GM18868 (cell line): Measurements from ENCODE around the gene SLC29A3.
"Not testable (repeated sequence)": the region's sequence is repeated elsewhere in the genome, so short reads cannot be mapped to it uniquely, and the experiment has no call there.

Experiments
- ATAC-seq: cut with Tn5 transposase; IDR thresholded peaks from one replicate; pipeline ENCODE4 v1.9.1; 2021; ENCODE audit warnings: mild to moderate bottlenecking, moderate library complexity; ENCODE audit not compliant: unreplicated experiment

The SLC29A3 gene

DNA sequence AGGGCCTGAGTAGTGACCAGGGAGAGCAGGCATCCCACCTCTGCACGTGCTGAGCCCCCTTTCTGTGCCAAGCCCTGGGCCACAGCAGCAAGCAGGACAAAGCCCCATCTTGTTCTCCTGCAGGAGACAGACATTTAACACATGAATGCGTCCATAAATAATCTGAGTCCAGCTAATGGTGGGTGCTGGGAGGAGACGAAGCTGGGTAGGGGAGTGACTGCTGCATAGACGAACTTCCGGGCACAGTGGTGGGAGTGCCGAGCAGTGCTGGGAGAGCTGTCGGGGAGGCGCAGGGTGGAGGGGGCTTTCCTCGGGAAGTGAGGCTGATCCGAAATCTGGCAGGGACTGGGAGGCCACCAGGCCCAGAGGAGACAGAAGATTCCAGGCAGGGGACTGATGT is 35.2 kb upstream of the SLC29A3 start:
- no peak for ATAC-seq

DNA sequence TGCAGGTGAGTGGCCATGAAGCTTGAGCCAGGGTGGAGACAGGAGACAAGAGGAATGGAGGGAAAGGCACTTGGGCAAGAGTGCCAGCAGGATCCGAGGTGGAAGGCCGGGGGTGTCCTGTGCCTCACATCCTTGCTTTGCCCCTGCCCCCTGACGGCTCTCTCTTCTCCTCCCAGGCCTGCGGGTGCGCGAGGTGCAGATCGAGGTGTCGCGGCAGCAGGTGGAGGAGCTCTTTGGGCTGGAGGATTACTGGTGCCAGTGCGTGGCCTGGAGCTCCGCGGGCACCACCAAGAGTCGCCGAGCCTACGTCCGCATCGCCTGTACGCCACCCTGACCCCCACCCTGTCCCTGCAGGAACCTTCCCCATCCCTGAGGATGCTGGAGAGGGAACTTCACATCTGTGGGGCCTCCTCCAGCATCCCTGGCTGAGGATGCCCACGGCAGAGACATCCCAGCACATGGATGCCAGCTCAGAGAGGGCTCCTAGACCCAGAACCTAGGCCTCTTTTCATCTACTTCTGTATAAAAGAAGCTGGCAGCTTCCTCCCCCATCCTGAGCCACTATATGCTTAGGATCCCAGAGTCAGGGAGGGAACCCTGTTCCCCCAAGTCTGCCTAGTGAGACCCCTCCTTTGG is 34.4 kb upstream of the SLC29A3 start:
- no peak for ATAC-seq

DNA sequence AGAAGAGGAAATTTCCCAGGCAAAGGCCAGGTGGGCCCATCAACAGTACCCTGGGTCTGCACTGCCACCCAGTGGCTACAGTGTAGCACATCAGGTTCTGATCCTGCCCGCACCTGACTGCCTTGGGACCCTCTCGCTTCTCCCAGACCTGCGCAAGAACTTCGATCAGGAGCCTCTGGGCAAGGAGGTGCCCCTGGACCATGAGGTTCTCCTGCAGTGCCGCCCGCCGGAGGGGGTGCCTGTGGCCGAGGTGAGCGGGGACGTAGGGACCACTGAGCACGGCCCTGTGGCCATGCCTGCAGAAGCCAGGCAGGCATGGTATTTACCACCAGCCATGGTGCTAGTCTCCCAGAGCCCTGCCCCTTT is 33.9 kb upstream of the SLC29A3 start:
- no peak for ATAC-seq

DNA sequence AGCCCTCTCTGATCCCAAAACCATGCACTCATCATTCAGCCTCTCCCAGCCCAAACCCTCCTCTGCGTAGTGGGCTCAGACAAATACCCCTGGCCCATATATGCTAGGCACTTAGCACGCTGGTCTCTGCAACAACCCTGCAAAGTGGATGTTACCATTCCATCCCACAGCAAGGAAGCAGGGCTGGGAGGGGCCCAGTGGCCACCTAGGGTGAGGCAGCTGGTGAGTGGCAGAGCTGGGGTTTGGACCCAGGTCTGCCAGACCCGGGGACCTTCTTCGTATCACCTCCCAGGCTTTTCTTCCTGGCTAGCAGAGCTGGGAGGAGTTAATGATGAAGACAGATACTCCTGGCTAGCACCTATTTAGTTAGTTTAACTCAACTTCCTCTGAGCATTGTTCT is 33.1 kb upstream of the SLC29A3 start:
- no peak for ATAC-seq

DNA sequence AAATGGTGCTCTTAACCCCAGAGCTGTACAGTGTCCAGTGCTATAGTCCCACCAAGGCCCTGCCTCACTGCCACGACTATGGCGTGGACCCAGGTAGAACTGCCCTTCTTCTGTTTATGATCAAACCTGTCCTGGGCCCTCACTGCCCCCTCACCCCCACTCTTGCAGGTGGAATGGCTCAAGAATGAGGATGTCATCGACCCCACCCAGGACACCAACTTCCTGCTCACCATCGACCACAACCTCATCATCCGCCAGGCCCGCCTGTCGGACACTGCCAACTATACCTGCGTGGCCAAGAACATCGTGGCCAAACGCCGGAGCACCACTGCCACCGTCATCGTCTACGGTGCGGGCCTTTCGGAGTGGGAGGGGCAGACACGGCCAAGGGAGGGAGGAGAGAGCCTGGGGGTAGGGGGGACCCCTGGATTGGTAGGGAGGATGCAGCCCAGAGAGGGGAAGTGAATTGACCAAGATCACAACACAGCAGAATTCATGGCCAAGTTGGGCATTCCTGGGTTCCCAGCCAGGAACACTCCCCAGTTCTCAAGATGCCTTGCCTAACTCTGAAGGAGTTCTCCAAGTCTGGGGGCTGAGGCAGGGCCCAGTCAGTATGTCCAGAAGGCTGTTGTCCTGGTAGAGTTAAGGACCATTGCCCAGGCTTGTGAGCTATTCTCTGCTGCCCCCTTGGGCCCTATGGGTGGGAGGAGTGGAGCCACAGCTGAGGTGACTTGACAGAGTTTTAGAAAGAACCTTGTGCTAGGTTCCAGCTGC is 32.4 kb upstream of the SLC29A3 start:
- ATAC-seq = no peak

DNA sequence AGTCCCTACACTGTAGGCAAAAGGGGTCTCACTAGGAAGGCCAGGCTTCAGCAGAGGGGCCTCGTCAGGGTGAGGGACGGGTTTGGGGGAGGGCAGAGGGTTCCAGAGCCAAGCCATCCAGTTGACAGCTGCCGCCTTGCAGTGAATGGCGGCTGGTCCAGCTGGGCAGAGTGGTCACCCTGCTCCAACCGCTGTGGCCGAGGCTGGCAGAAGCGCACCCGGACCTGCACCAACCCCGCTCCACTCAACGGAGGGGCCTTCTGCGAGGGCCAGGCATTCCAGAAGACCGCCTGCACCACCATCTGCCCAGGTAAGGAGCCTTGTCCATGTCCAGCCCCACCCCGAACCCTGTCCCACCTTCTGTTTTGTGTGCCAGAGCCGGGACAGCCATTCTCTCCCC is 31.6 kb upstream of the SLC29A3 start:
- ATAC-seq = no peak

DNA sequence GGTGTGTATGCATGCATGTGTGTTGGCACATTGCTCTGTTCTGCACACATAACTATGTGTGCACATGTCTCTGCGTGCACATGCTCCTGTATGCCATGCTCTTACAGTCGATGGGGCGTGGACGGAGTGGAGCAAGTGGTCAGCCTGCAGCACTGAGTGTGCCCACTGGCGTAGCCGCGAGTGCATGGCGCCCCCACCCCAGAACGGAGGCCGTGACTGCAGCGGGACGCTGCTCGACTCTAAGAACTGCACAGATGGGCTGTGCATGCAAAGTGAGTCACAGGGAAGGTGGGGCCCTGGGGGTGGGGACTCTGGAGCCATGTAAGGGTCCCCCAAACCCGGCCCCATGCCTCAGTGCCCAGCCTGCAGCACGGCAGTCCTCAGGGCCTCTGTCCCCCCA is 30.6 kb upstream of the SLC29A3 start:
- ATAC-seq = no peak

DNA sequence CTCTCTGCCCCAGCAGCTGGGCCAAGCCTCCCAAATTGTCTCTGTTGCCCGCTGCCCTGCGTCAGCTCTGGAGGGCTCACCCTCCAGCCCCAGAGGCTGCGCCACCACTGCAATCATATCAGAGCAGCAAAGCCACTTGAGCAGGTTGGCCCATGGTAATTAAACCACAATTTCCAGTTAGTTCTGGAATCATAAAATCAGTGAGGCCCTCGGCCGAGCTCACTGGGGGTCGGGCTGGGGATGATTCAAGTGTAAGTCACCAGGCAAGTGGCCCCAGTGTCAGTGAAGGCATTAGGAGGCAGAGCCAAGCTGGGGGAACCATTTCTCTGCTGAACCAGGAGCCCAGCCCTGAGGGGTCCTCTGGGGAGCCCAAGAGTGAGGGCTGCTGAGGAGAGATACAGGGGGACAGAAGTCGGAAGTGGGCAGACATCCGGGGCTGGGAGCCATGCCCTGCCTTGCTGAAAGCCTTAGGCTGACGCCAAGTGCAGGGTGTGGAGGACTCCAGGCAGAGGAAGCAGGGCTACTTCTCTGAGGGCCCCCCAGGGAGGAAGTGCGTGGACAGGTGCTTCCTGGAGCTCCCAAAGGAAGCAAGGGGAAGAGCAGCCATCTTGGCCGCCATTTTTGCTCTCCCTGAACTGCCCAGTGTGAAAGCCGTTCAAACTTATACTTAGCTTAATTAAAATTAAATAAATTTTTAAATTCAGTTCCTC is 29.5 kb upstream of the SLC29A3 start:
- no peak for ATAC-seq

DNA sequence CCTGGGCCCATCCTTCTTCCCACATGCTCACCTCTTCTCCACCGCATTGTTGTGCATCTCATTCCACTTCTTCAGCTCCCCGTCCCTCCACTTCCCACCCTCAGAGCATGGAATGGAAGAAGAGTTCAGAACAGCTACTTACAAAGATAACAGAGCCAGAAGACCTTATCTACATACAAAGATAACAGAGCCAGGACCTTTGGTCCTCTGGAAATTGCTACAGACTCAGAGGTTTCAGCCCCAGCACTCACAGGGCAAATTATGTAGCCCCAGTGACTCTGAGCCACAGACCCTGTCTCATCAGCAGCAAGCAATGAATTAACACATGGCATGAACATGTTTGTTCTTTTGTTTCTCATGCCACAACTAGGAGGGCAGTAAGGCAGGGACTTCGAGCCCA is 28.7 kb upstream of the SLC29A3 start:
- no peak for ATAC-seq

DNA sequence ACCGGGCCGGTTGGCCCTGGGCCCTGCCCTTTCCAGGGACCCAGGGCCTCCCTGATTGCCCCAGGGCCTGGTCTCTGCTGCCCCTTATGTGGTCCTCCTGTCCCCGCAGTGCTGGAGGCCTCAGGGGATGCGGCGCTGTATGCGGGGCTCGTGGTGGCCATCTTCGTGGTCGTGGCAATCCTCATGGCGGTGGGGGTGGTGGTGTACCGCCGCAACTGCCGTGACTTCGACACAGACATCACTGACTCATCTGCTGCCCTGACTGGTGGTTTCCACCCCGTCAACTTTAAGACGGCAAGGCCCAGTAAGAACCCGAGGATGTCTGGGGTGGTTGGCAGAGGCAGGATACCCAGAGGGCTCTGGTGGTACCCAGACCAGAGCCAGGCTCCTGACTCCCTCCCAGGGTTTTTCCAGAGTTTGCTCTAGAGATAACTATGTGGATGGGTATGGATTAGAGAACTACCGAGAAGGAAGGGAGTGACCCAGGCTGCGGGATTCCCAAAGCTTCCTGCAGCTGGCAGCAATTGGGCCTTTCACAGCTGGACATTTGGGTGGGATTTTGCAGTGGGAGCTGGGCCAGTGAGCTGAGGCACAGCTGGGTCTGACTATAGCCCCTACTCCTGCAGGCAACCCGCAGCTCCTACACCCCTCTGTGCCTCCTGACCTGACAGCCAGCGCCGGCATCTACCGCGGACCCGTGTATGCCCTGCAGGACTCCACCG is 28.1 kb upstream of the SLC29A3 start:
- ATAC-seq = no peak

DNA sequence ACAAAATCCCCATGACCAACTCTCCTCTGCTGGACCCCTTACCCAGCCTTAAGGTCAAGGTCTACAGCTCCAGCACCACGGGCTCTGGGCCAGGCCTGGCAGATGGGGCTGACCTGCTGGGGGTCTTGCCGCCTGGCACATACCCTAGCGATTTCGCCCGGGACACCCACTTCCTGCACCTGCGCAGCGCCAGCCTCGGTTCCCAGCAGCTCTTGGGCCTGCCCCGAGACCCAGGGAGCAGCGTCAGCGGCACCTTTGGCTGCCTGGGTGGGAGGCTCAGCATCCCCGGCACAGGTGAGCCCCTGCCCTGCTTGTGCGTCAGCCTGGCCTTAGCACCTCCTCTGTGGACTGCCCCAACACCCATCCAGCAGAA is 27.5 kb upstream of the SLC29A3 start:
- ATAC-seq = no peak

DNA sequence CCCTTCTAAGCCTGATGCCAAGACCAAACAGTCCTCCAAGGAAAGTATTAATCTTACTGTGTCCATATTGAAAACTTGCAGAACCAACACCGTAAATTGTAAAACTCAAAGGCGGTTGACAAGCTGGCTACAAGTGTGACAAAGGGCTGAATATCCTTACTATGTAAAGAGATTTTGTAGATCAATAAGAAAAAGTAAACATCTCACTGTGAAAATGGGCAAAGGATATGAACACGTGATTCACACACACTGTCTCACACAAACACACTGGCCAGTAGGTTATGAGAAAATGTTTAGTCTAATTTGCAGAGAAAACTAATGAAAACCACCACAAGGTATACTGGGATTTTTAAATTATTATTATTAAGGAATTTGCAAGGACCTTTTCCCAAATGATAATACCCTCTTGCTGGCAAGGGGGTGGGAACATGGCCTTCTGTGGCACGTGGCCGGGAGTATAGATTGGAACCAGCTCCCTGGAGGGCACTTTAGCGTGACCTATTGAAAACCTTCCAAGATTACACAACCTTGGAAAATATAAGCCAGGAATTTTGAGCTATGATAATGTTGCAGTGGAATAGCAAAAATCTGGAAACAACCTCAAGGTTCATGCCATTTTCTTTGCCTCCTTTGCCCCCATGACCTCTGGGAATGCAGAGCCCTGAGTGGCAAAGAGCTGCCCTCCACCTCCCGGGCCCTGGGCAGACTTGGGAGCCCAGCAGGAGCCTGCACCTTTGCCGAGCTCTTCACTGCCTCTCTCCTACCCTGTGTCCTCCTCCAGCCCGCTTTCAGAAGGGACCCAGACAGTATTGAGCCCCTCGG is 26.2 kb upstream of the SLC29A3 start:
- ATAC-seq = no peak

DNA sequence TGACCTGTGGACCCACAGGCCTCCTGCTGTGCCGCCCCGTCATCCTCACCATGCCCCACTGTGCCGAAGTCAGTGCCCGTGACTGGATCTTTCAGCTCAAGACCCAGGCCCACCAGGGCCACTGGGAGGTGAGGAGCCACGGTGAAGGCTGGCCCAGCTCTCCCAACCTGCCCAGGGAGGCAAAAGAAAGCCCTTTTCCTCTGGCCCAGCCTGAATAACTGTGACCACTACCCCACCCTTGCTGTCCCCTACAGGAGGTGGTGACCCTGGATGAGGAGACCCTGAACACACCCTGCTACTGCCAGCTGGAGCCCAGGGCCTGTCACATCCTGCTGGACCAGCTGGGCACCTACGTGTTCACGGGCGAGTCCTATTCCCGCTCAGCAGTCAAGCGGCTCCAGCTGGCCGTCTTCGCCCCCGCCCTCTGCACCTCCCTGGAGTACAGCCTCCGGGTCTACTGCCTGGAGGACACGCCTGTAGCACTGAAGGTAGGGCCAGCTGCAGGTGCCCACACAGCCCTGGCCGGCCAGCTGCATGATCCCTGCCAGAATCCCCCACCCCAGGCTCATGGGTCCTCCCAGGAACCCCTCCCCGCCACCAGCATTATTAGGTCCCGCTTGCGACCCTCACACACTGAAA is 25.5 kb upstream of the SLC29A3 start:
- ATAC-seq = no peak

DNA sequence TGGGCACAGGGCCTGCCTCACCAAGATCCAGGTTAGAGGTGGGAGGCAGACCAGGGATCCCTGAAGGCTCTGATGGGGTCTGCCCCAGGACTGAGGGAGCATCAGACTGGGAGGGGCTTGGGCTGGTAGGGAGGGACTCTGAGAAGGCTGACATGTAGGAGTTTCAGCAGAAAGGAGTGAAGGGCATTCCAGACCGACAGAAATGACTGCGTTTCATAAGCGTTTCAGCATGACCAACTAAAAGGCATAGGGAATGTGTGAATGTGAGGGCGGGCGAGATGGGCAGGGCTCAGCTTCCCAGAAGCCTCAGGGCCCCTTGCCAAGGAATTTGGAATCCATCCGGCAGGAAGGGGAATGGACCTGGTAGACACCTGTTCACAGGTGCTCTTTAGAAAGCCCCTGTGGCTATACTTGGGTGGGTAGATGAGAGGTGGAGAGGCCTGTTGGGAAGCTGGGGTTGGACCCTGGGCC is 24.9 kb upstream of the SLC29A3 start:
- ATAC-seq = no peak

DNA sequence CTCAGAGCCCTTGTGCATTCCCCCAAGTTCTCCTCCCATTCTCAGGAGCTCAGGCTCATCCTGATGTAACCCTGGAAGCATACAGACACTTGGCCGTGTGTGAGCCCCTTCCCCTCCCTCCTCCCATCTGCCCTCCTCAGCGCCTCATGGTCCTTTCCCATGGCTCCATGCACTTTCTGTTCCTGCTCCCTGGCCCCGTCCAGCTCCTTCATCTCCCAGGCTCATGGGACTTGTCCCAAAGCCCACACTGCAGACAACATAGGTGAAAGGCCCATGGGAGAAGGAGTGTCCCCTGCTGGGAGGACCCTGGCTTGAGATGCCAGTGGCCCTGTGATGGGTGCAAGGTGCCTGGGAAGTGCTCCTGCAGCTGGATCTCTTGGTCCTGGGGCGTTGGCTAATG is 24.2 kb upstream of the SLC29A3 start:
- no peak for ATAC-seq

DNA sequence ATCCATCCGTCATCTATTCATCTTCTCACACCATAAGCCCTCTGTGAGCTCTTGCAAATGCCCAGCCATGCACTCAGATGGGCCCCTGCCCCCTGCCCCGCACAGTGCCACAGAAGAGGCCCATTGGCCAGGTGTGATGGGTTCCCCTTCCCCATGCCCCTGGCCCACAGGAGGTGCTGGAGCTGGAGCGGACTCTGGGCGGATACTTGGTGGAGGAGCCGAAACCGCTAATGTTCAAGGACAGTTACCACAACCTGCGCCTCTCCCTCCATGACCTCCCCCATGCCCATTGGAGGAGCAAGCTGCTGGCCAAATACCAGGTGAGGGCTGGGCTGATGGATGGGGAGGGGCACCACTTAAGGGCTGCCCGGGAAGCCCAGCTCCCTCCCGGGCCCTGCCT is 23.4 kb upstream of the SLC29A3 start:
- ATAC-seq = no peak

DNA sequence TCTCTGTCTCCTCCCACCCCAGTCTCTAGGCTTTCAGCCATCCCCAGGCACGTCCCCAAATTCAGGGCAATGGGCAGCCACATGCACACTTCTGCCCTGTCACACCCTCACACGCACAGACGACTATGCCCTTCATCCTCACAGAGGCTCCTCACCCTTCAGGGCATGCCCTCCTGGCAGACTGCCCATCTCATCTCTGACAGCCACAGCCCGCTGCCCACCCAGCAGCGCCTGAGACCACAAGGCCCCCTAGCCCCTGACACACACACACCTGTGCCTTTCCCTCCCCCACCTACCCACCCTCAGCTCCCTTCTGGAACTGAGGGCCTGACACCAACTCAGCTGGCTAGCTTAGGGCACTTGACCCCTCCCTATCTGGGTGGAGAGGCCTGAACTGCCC is 23.0 kb upstream of the SLC29A3 start:
- no peak for ATAC-seq

DNA sequence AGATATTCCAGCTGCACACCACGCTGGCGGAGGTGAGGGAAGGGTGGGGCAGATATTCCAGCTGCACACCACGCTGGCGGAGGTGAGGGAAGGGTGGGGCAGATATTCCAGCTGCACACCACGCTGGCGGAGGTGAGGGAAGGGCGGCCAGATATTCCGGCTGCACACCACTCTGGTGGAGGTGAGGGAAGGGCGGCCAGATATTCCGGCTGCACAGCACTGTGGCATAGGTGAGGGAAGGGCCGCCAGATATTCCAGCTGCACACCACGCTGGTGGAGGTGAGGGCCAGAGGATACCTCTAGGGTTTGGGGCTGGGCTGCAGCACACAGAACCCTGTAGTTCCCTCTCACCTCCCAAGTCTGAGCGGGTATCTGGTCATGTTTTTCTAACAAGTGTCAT is 22.2 kb upstream of the SLC29A3 start:
- not testable (repeated sequence) for ATAC-seq

DNA sequence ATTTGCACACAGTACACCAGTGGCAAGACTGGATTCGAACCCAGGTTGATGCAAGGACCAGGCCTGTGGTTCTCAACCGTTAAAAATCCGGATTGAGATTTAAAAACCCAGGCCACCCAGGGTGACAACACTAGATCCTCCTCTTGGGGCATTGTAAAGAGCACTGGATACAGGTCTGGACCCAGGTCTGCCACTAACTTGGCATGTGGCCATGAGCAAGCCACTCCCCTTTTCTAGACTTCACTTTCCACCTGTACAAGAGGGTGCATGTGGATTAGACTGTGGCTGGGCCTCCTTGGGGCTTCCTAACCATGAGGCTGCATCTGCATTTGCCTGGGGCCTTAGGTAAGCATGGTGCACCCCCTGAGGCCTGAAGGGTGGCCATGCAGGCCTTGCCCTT is 21.7 kb upstream of the SLC29A3 start:
- no peak for ATAC-seq

DNA sequence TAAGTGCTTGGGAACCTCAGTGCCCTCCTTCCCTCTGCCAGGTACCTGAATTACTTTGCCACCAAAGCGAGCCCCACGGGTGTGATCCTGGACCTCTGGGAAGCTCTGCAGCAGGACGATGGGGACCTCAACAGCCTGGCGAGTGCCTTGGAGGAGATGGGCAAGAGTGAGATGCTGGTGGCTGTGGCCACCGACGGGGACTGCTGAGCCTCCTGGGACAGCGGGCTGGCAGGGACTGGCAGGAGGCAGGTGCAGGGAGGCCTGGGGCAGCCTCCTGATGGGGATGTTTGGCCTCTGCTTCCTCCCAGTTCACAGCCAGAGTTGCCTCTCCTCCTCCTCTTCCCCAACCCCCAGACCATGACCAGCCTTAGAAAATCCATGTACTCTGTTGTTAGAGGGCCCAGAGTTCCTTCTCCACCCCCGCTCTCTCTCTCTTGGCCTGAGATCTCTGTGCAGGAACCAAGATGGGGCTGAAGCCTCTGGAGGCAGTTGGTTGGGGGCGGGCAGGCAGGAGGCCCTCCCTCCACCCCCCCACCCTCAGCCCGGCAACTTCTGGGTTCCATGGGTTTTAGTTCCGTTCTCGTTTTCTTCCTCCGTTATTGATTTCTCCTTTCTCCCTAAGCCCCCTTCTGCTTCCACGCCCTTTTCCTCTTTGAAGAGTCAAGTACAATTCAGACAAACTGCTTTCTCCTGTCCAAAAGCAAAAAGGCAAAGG is 19.8 kb upstream of the SLC29A3 start:
- ATAC-seq = no peak
